Measurements from ENCODE around the gene RAD51B.

DNA sequence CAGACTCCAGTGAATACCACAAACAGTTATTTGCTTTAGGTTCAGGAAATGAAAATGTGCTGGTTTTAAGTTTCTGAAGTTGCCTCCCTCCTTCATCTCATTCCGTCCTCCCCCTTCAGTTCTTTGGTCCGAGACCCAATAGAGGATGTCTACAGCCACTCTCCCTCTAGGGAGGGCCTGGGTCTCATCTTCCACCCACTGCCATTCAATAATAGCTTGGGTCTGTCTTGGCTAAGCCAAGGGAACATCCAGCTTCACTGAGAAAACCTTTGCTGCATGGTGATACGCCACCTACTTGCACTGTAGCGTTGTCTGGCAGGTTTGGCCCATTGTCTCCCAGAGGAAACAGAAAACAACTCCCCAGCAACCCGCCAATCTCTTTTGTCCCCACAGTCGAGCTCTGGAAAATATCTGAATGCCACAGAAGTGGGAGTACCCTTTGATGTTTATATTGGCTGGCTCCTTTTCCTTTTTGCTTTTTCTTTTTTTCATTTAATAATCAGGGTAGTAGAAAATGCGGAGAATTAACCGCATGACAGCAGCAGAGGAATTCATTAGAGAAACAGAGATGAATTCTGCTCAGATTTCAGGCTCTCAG is 380.1 kb downstream of the RAD51B start:
- TF ChIP-seq CTCF (optimal IDR thresholded peaks at IDR 0.05 in 1 of 3, IDR thresholded peaks at IDR 0.05 in 1 of 3, conservative IDR thresholded peaks at IDR 0.05 in 1 of 3; ENCODE audit: extremely low read depth in 1 of 3, insufficient read depth in 2 of 3, low read length in 3 of 3) (no peak), EZH2 (IDR thresholded peaks at IDR 0.05; ENCODE audit: low read length) (no peak)

Data from keratinocyte (primary cell).